Right lobe of liver (tissue), 4 donors: ENCODE data around the gene UAP1L1.
"Not testable (repeated sequence)": the region's sequence is repeated elsewhere in the genome, so short reads cannot be mapped to it uniquely, and the experiment has no call there.

Experiments
- CTCF ChIP-seq, 4 donors: fragments of 200-600 bp in 3 of 4; fragments of 450-650 bp in 1 of 4; IDR thresholded peaks; one replicate each; pipeline versions ENCODE4 v1.5.1 to v1.8.0; 2016 to 2022; ENCODE audit warnings: antibody characterized with exemption in 4 of 4, mild to moderate bottlenecking in 2 of 4
- POLR2A ChIP-seq: fragments of 450-650 bp; IDR thresholded peaks from one replicate; pipeline ENCODE4 v1.6.1; 2017; ENCODE audit warnings: antibody characterized with exemption, mild to moderate bottlenecking
- donor health status: DM: no; HTN: no; CAD: no.
- donor health status: DM: no; HTN: no; CAD: no.
- donor health status: DM: no; HTN: yes; CAD: no.

DNA sequence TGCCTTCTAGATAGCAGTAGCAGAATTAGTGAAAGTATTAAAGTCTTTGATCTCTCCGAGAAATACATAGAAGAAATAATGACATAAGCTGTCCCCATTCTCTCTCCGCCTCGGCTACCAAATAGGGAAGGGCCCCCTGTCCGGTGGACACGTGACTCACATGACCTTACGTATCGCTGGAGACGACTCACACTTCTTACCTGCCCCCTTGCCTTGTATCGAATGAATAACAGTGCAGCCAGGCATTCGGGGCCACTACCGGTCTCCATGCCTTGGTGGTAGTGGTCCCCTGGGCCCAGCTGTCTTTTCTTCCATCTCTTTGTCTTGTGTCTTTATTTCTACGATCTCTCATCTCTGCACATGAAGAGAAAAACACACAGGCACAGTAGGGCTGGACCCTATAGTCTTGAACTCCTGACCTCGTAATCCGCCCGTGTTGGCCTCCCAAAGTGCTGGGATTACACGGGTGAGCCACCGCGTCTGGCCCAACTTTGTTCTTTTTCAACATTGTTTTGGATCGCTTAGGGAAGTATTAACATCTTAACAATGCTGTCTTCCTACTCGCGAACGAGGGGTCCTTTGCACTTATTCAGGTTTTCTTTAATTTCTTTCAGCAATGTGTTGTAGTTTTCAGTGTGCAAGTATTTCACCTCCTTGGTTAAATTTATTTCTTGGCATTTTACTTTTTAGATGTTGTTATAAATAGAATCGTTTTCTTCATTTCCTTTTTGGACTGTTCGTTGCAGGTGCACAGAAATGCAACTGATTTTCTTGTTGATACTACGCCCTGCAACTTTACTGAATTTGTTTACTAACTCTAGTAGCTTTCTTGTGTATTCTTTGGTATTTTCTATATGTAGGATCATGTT lies 44.8 kb downstream of the UAP1L1 start:
- TF ChIP-seq CTCF (IDR thresholded peaks at IDR 0.05); POLR2A: not testable (repeated sequence)
